ENCODE measurements around the gene PDE6H.

PDE6H gene

DNA sequence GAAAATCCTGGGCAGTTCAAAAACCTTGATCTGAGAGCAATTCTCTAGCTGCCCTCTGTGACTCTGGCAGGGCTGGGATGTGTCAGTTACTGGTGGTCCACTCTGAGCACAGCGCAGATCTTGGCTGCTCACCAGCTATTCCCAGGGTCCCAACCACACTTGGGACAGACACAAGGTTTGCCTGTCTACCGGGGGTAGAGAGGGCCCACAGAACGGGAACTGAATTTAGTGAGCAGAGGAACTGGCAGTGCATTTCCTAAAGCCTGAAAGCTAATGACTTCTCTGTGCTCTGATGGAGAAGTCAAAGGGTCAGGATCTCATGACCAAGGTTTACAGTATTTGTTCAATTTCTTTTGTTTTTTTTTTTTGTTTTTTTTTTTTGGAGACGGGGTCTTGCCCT, 2.6 kb downstream of the PDE6H start:
- no peak for DNase-seq (ENCODE audit: low spot score)
- in situ Hi-C loops (cut with MboI; ENCODE audit: low sequenced_read_pairs, unreplicated experiment) = loop anchor here (25.0 kb wide), 1 partner anchor 738 kb away; no protein-coding TSS in a partner anchor
- TF ChIP-seq, protein P1, sequence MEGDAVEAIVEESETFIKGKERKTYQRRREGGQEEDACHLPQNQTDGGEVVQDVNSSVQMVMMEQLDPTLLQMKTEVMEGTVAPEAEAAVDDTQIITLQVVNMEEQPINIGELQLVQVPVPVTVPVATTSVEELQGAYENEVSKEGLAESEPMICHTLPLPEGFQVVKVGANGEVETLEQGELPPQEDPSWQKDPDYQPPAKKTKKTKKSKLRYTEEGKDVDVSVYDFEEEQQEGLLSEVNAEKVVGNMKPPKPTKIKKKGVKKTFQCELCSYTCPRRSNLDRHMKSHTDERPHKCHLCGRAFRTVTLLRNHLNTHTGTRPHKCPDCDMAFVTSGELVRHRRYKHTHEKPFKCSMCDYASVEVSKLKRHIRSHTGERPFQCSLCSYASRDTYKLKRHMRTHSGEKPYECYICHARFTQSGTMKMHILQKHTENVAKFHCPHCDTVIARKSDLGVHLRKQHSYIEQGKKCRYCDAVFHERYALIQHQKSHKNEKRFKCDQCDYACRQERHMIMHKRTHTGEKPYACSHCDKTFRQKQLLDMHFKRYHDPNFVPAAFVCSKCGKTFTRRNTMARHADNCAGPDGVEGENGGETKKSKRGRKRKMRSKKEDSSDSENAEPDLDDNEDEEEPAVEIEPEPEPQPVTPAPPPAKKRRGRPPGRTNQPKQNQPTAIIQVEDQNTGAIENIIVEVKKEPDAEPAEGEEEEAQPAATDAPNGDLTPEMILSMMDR (IDR thresholded peaks at IDR 0.05; ENCODE audit: borderline replicate concordance, control extremely low read depth, extremely low read depth, insufficient read depth, missing control alignments) = no peak

DNA sequence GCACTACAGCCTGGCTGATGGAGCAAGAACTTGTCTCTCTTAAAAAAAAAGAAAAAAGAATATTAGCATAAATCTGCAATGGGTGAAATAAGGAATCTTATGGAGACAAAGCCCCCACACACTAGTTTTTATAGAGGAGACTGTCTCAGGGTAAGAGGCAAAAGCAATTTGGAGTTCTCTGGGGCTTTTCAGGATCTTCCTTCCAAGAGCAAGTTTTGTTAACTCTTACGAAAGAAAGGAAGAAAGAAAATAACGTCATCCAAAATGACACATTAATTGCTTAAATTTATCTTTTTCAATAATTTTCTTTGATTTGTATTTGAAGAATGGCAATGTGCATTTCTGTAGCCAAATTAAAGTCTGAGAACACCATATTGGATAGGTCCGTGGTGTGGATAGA, 3.8 kb downstream of the PDE6H start:
- no peak for DNase-seq (ENCODE audit: low spot score)
- in situ Hi-C loops (cut with MboI; ENCODE audit: low sequenced_read_pairs, unreplicated experiment) = loop anchor here (25.0 kb wide), 1 partner anchor 739 kb away; no protein-coding TSS in a partner anchor
- TF ChIP-seq, protein P1 (IDR thresholded peaks at IDR 0.05; ENCODE audit: borderline replicate concordance, control extremely low read depth, extremely low read depth, insufficient read depth, missing control alignments) = no peak

DNA sequence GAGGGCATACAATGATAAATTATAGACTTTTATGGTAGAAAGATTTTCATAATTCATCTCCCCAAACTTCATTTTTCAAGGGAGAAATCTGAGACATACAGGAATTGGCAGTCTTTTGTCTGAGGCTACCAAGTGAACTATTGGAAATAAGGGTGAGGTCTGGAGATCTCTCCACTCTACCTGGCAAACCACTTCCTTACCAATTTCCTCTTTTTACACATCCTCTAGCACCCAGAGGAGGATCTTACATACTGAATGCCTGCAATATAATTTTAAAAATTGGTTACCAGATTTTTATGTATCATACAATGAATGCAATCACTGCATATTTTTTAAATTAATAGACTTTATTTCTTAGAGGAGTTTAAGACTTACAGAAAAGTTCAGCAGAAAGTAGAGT, 6.6 kb downstream of the PDE6H start:
- no peak for DNase-seq (ENCODE audit: low spot score)
- in situ Hi-C loops (cut with MboI; ENCODE audit: low sequenced_read_pairs, unreplicated experiment) = loop anchor here (25.0 kb wide), 1 partner anchor 742 kb away; no protein-coding TSS in a partner anchor
- TF ChIP-seq, protein P1 (IDR thresholded peaks at IDR 0.05; ENCODE audit: borderline replicate concordance, control extremely low read depth, extremely low read depth, insufficient read depth, missing control alignments) = no peak

DNA sequence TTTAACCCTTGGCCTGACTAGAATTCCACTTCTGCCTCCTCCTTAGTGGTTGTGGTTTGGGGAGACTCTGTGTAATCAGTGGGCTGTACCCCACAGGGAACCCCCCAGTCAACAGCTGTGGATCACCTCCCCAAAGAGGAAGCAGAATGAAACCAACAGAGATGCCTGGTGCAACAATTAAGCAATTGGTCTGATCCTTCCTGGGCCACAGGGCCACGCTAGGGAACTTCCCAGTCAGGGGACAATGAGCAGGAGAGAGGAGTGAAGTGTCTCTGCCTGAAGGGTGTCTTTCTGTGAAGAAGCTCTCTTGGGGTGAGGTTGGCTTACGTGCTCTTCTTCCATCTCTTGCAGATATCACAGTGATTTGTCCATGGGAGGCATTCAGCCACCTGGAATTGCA, 8.2 kb downstream of the PDE6H start:
- TF ChIP-seq, protein P1 (IDR thresholded peaks at IDR 0.05; ENCODE audit: borderline replicate concordance, control extremely low read depth, extremely low read depth, insufficient read depth, missing control alignments) = no peak
- in situ Hi-C loops (cut with MboI; ENCODE audit: low sequenced_read_pairs, unreplicated experiment) = loop anchor here (25.0 kb wide), 1 partner anchor 744 kb away; no protein-coding TSS in a partner anchor
- DNase-seq (ENCODE audit: low spot score) = no peak

DNA sequence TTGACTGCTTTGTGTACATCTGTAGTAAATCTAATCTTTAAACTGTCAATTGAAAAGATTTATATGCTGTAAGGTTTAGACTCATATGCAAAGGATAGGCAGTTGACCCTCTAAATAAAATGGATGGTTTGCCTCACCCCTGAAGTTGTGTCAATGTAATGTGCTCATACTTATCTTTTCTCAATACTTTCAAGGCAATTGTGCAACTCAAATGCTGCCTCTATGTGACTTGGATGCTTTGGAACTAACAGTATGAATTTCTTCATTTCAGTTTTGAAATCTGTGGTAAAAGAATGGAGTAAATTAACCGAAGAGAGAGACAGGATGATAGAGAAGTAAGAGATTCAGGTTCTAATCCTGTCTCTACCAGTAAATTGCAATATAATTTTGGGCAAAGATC, 9.7 kb downstream of the PDE6H start:
- in situ Hi-C loops (cut with MboI; ENCODE audit: low sequenced_read_pairs, unreplicated experiment) = loop anchor here (25.0 kb wide), 1 partner anchor 745 kb away; no protein-coding TSS in a partner anchor
- TF ChIP-seq, protein P1 (IDR thresholded peaks at IDR 0.05; ENCODE audit: borderline replicate concordance, control extremely low read depth, extremely low read depth, insufficient read depth, missing control alignments) = no peak
- DNase-seq (ENCODE audit: low spot score) = no peak

DNA sequence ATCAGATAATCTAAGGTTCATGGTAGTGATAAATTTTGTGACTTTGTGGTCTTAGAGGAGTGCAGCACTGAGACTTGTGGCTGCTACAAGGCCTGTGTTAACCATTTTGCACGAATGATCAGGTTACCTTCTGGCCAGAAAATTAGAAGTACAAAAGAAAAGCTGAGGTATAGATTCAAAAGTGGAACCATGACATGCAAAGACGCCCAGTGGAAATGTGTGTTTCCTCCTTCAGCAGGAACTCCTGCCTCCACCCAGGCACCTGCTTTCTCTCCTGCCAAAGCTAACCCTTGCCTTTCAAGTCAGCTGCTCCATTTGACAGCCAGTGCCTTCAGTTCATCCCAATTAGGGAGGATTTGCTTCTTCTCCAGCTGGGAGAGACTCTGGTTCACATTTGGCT, 10.1 kb downstream of the PDE6H start:
- in situ Hi-C loops (cut with MboI; ENCODE audit: low sequenced_read_pairs, unreplicated experiment) = loop anchor here (25.0 kb wide), 1 partner anchor 746 kb away; no protein-coding TSS in a partner anchor
- DNase-seq (ENCODE audit: low spot score) = no peak
- TF ChIP-seq, protein P1 (IDR thresholded peaks at IDR 0.05; ENCODE audit: borderline replicate concordance, control extremely low read depth, extremely low read depth, insufficient read depth, missing control alignments) = no peak
